A673 (cell line): ENCODE data around the gene CARD19. TPM values are rescaled to one million over a fixed set of nuclear protein-coding genes. Genes with fewer than 3 reads are reported as not detected.

Source experiments
- BruUV-seq: library from RNA; stranded (reverse); fragments of 400-500 nt; replicated peaks from 2 replicates; lab custom pipeline; 2021; lab: Mats Ljungman, UMichigan
- CTCF ChIA-PET: fragments of 300-600 bp; sonication (Branson Sonifier 250); formaldehyde crosslinking; loops from one replicate; lab custom pipeline; 2022; ENCODE audit warnings: antibody characterized with exemption; lab: Charles Lee
- POLR2A ChIA-PET: fragments of 300-600 bp; sonication (Branson Sonifier 250); formaldehyde crosslinking; loops from one replicate; lab custom pipeline; 2022; ENCODE audit warnings: antibody characterized with exemption; ENCODE audit not compliant: low non-redundant PET; lab: Charles Lee
- DNase-seq: peaks from one replicate; pipeline ENCODE4 v3.0.0-alpha.2; 2015; ENCODE audit warnings: low spot score
- H3K27ac ChIP-seq: fragments of 200-600 bp; sonication (generic); 2 replicates; pipeline ENCODE4 v1.5.1; 2016; ENCODE audit warnings: mixed run types, low read depth, mild to moderate bottlenecking, mixed read lengths, antibody characterized with exemption, low read length; ENCODE audit not compliant: poor library complexity, severe bottlenecking
- H3K27me3 ChIP-seq: fragments of 200-600 bp; sonication (generic); replicated peaks from 2 replicates; pipeline ENCODE4 v1.6.1; 2017; ENCODE audit warnings: mixed run types, low read depth, mild to moderate bottlenecking, mixed read lengths, antibody characterized with exemption, low read length; ENCODE audit not compliant: insufficient read depth, poor library complexity
- H3K36me3 ChIP-seq: fragments of 200-600 bp; sonication (generic); 2 replicates; pipeline ENCODE4 v1.6.1; 2016; ENCODE audit warnings: mixed run types, mild to moderate bottlenecking, mixed read lengths, antibody characterized with exemption, low read length; ENCODE audit not compliant: insufficient read depth, poor library complexity, severe bottlenecking
- H3K4me1 ChIP-seq: fragments of 200-600 bp; sonication (generic); 2 replicates; pipeline ENCODE4 v1.6.1; 2017; ENCODE audit warnings: mixed run types, mild to moderate bottlenecking, mixed read lengths, antibody characterized with exemption, low read length; ENCODE audit not compliant: insufficient read depth, poor library complexity, severe bottlenecking
- H3K4me3 ChIP-seq: fragments of 200-600 bp; sonication (generic); 2 replicates; pipeline ENCODE4 v1.5.1; 2016; ENCODE audit warnings: low read depth, mixed run types, mild to moderate bottlenecking, mixed read lengths, low read length; ENCODE audit not compliant: poor library complexity, severe bottlenecking
- H3K9me3 ChIP-seq: fragments of 200-600 bp; sonication (generic); 2 replicates; pipeline ENCODE4 v1.6.1; 2016; ENCODE audit warnings: mixed run types, low read depth, mild to moderate bottlenecking, mixed read lengths, antibody characterized with exemption, low read length; ENCODE audit not compliant: poor library complexity, severe bottlenecking
- CTCF ChIP-seq: fragments of 300-800, 200-600 bp; sonication (generic); conservative IDR thresholded peaks from 2 replicates; pipeline ENCODE4 v1.5.1; 2017; ENCODE audit warnings: low read depth, mild to moderate bottlenecking, antibody characterized with exemption, low read length, moderate library complexity, mixed read lengths
- EZH2 ChIP-seq: fragments of 200-600 bp; sonication (generic); IDR thresholded peaks from 2 replicates; pipeline ENCODE4 v1.6.1; 2017; ENCODE audit warnings: borderline replicate concordance, low read depth, mild to moderate bottlenecking, mixed read lengths, antibody characterized with exemption, low read length; ENCODE audit not compliant: poor library complexity, severe bottlenecking
- intact Hi-C: fragments of 100-400 bp; cut with micrococcal nuclease; formaldehyde crosslinking; loops from one replicate; pipeline ENCODE4 v1.10.0; 2022; ENCODE audit not compliant: unreplicated experiment
- total RNA-seq: library from RNA; stranded (reverse); gene quantifications from 2 replicates; pipeline ENCODE4 v1.2.3, GENCODE V29; 2021

CARD19 gene
- total RNA-seq, 1 experiment from 2014 or later: 12.2 TPM

DNA sequence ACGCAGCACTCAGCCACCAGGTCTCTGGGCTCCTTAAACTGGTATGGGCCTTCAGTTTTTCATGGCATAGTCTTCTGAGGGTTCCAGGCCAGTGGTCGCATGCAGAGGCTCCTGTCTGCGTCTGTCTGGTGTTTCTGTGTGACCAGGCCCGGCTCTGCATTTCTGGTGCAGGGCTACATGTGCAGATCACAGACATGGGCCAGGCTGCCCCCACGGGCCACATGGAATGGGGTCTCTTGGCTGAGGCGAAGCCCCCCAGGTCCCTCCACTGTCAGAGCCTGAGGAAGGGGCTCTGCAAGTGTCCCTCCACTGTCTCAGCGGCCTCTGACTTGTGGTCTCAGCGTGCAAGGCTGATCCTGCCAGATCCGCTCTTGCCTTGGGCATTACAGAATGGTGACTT is 15.6 kb upstream of the CARD19 start:
- no peak overlapping the region for H3K4me3 ChIP-seq
- BruUV-seq: no TSS peak
- H3K36me3 ChIP-seq: no peaks in the 10 kb centered on the region
- no peaks in the 10 kb centered on the region for H3K9me3 ChIP-seq
- no peak overlapping the region for H3K27ac ChIP-seq
- H3K4me1 ChIP-seq: no peaks in the 10 kb centered on the region
- intact Hi-C loops: no loop called here
- POLR2A ChIA-PET: no interaction called here
- no peaks in the 10 kb centered on the region for H3K27me3 ChIP-seq
- DNase-seq: no peak
- CTCF ChIA-PET: no interaction called here
- TF ChIP-seq EZH2 (no peak), CTCF (no peak)

DNA sequence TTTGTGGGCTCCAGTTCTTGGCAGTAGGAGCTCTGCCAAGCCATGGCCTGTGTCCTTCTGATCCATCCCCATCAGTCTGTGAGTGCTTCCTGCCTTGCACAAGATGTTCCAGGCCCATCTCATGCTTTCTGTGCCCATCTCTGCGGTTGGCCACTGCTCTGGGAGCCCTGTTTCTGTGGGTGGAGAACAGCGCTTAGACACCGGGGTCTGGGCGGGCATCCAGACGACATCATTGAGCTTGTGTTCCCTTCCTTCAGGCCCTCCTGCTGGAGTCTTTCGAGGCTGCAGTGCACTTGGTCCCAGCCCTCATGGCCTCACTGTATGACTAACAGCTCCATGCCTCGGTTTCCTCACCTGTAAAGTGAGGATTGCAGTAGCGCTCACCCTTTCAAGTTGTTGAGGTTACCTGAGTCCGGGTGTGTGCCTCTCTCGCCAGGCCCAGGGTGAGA is 14.9 kb upstream of the CARD19 start:
- Histone ChIP-seq H3K27ac (no peak overlapping the region), H3K9me3 (no peaks in the 10 kb centered on the region), H3K4me1 (no peaks in the 10 kb centered on the region), H3K27me3 (no peaks in the 10 kb centered on the region), H3K36me3 (no peaks in the 10 kb centered on the region), H3K4me3 (no peak overlapping the region)
- CTCF ChIA-PET: no interaction called here
- POLR2A ChIA-PET: interaction anchor here (0.6 kb wide), 1 partner anchor 513 kb away, joined by 3 read pairs; no protein-coding TSS in a partner anchor
- intact Hi-C loops: no loop called here
- no peak for DNase-seq
- TF ChIP-seq EZH2 (no peak), CTCF (no peak)
- BruUV-seq: no TSS peak

- H3K9me3 ChIP-seq: no peaks in the 10 kb centered on the region
- CTCF ChIA-PET: no interaction called here
- POLR2A ChIA-PET: no interaction called here
- no peak for DNase-seq
- no peak overlapping the region for H3K4me3 ChIP-seq
- H3K36me3 ChIP-seq: no peaks in the 10 kb centered on the region
- H3K27me3 ChIP-seq: no peaks in the 10 kb centered on the region
- H3K27ac ChIP-seq: no peak overlapping the region
- no peak for TF ChIP-seq CTCF
- no peak for TF ChIP-seq EZH2
- H3K4me1 ChIP-seq: no peaks in the 10 kb centered on the region
- intact Hi-C loops: no loop called here
- no TSS peak for BruUV-seq
Observed at GRCh38 chr9:93081931-93082330, 14.1 kb upstream of the CARD19 start.
